K562 (cell line): ENCODE results near the gene SENP1. TPM values are rescaled to one million over a fixed set of nuclear protein-coding genes. Genes with fewer than 3 reads are reported as not detected.

Experiments
- ATF4 ChIP-seq: fragments of 450-650 bp; formaldehyde crosslinking; IDR thresholded peaks from 2 replicates; pipeline ENCODE4 v1.4.0; 2022; ENCODE audit warnings: mild to moderate bottlenecking, moderate library complexity
- CHD7 ChIP-seq: fragments of 200-600 bp; sonication (generic); IDR thresholded peaks from one replicate; pipeline ENCODE4 v1.6.1; 2012; ENCODE audit warnings: mild to moderate bottlenecking, low read depth, low read length, inconsistent platforms
- DIDO1 ChIP-seq: fragments of 450-650 bp; IDR thresholded peaks from 2 replicates; pipeline ENCODE4 v1.6.1; 2016; ENCODE audit warnings: low read depth, missing biosample characterization, missing genetic modification characterization
- FOXK2 ChIP-seq, 2 experiments: fragments of 450-650 bp; IDR thresholded peaks in 1 of 2; conservative IDR thresholded peaks in 1 of 2; 2 replicates each; pipeline ENCODE4 v1.6.1; 2016; ENCODE audit warnings: low read depth in 2 of 2, mild to moderate bottlenecking in 1 of 2
- FUS ChIP-seq: fragments of 200-400 bp; formaldehyde crosslinking; optimal IDR thresholded peaks from 2 replicates; pipeline ENCODE3; 2017; ENCODE audit warnings: low read depth, low read length
- HMG20B ChIP-seq: fragments of 250-450 bp; sonication (Bioruptor Pico); IDR thresholded peaks from 2 replicates; pipeline ENCODE4 v1.5.0; 2021; ENCODE audit warnings: mild to moderate bottlenecking
- ILF3 ChIP-seq: fragments of 450-650 bp; IDR thresholded peaks from 2 replicates; pipeline ENCODE4 v1.6.1; 2018; ENCODE audit warnings: antibody characterized with exemption, mild to moderate bottlenecking, moderate library complexity, borderline replicate concordance
- KLF1 ChIP-seq: fragments of 450-650 bp; IDR thresholded peaks from 2 replicates; pipeline ENCODE4 v1.6.1; 2016; ENCODE audit warnings: missing genetic modification characterization, missing compliant biosample characterization
- NEUROD1 ChIP-seq: fragments of 150-350 bp; IDR thresholded peaks from 2 replicates; pipeline ENCODE4 v1.6.1; 2014; ENCODE audit warnings: borderline replicate concordance, low read length, low read depth; ENCODE audit not compliant: partially characterized antibody
- NONO ChIP-seq, 2 experiments: fragments of 200-400 bp in 1 of 2; fragments of 450-650 bp in 1 of 2; formaldehyde crosslinking in 1 of 2; IDR thresholded peaks; 2 replicates each; pipeline ENCODE4 v1.6.1; 2017; ENCODE audit warnings: low read depth in 2 of 2, mild to moderate bottlenecking in 2 of 2, moderate library complexity in 2 of 2, low read length in 1 of 2
- NUFIP1 ChIP-seq: fragments of 450-650 bp; IDR thresholded peaks from 2 replicates; pipeline ENCODE4 v1.6.1; 2018; ENCODE audit not compliant: partially characterized antibody
- USF2 ChIP-seq: sonication (generic); formaldehyde crosslinking; IDR thresholded peaks from 2 replicates; pipeline ENCODE4 v1.5.0; 2020; ENCODE audit warnings: missing genetic modification reagents
- ZBTB1 ChIP-seq: sonication (generic); formaldehyde crosslinking; IDR thresholded peaks from 2 replicates; pipeline ENCODE4 v1.8.1; 2023; ENCODE audit warnings: missing genetic modification reagents, low read depth, mild to moderate bottlenecking, borderline replicate concordance
- ZNF3 ChIP-seq: fragments of 250-450 bp; sonication (Bioruptor Pico); IDR thresholded peaks from 2 replicates; pipeline ENCODE4 v1.5.0; 2021; ENCODE audit warnings: mild to moderate bottlenecking, moderate library complexity
- polyA plus RNA-seq, 8 experiments: library from polyadenylated mRNA; depleted of rRNA in 4 of 8; stranded (reverse) in 5 of 8; unstranded in 3 of 8; fragments of >200 nt; fragmentation: Nextera tagmentation in 2 of 8; fragmentation: Illumina TruSeq in 1 of 8; extraction: Ambion mirVana in 2 of 8; extraction: Trizol in 1 of 8; gene quantifications; 2 replicates each; pipeline versions ENCODE4 v1.2.1 to v1.2.3, GENCODE V29; 2011 to 2014; ENCODE audit warnings: inconsistent platforms in 1 of 8, missing spikeins in 1 of 8
- total RNA-seq, 7 experiments: library from RNA; depleted of rRNA in 6 of 7; stranded (reverse); fragments of >200 nt in 6 of 7; fragmentation: Illumina TruSeq in 2 of 7; extraction: Trizol in 2 of 7; gene quantifications; 2 replicates each; pipeline versions ENCODE4 v1.2.1 to v1.2.3, GENCODE V29; 2011 to 2021; ENCODE audit warnings: low replicate concordance in 1 of 7

Gene SENP1
- total and polyA plus RNA-seq, 9 of the 15 experiments (the other 6 are each of a cell fraction or from before 2014, with no cell fraction given) = 15.5 to 59.0 (median 36.3) TPM

- TF ChIP-seq USF2 (CRISPR knock-in tag) (no peak), NONO (IDR thresholded peaks at IDR 0.05; ENCODE audit: low read depth in 2 of 2, low read length in 1 of 2) (no peak), CHD7 (no peak), ZNF3 (CRISPR knock-in tag) (peak; percentile 68; the same call in 1 of the 2 replicates), ILF3 (no peak), HMG20B (CRISPR knock-in tag) (0 out of 2 replicates have a peak, but pooled peaks have one; percentile 51), KLF1 (tag) (peak; percentile 78; the same call in 1 of the 2 replicates), NUFIP1 (no peak), NEUROD1 (no peak), DIDO1 (tag) (peak; percentile 99), FOXK2 (conservative IDR thresholded peaks at IDR 0.05 in 1 of 2, IDR thresholded peaks at IDR 0.05 in 1 of 2; ENCODE audit: low read depth in 2 of 2) (peak; percentile 29 to 68; a peak in 3 of 4 replicates), ZBTB1 (CRISPR knock-in tag) (peak; percentile 40; the same call in 1 of the 2 replicates), ATF4 (no peak), FUS (no peak)
Observed at GRCh38 chr12:48105867-48106680, at the start of gene SENP1 (continued).
